ENCODE measurements around the gene ALX3.

GRCh38 chr1:110119843-110120242 is 49.4 kb upstream of the ALX3 start:
- TF ChIP-seq, protein P1, sequence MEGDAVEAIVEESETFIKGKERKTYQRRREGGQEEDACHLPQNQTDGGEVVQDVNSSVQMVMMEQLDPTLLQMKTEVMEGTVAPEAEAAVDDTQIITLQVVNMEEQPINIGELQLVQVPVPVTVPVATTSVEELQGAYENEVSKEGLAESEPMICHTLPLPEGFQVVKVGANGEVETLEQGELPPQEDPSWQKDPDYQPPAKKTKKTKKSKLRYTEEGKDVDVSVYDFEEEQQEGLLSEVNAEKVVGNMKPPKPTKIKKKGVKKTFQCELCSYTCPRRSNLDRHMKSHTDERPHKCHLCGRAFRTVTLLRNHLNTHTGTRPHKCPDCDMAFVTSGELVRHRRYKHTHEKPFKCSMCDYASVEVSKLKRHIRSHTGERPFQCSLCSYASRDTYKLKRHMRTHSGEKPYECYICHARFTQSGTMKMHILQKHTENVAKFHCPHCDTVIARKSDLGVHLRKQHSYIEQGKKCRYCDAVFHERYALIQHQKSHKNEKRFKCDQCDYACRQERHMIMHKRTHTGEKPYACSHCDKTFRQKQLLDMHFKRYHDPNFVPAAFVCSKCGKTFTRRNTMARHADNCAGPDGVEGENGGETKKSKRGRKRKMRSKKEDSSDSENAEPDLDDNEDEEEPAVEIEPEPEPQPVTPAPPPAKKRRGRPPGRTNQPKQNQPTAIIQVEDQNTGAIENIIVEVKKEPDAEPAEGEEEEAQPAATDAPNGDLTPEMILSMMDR (conservative IDR thresholded peaks at IDR 0.05; ENCODE audit: low read length), result no peak
- no peak for TF ChIP-seq EZH2phosphoT487 (IDR thresholded peaks at IDR 0.05; ENCODE audit: borderline replicate concordance, low read depth, low read length)

All from OCI-LY7 (cell line).